Activated T-helper 17 cell treated with anti-CD3 and anti-CD28 coated beads, Interleukin-2, amount 50 U/mL, for 72 hours (primary cell): ENCODE measurements around the gene PIK3CB. TPM values are rescaled to one million over a fixed set of nuclear protein-coding genes. Genes with fewer than 3 reads are reported as not detected.

Experiments used
- ATAC-seq: fragments of 150-1000 bp; cut with Tn5 transposase; replicated peaks from 2 replicates; pipeline ENCODE4 v1.10.0; 2021; ENCODE audit warnings: mild to moderate bottlenecking, moderate library complexity
- H3K27ac Mint-ChIP-seq: one replicate; pipeline ENCODE4 v1.8.0; 2022; ENCODE audit warnings: mixed read lengths
- H3K27me3 Mint-ChIP-seq: one replicate; pipeline ENCODE4 v1.8.0; 2022; ENCODE audit warnings: mixed read lengths
- H3K36me3 Mint-ChIP-seq: one replicate; pipeline ENCODE4 v1.8.0; 2022; ENCODE audit warnings: low read depth, mild to moderate bottlenecking, mixed read lengths
- H3K4me1 Mint-ChIP-seq: one replicate; pipeline ENCODE4 v1.8.0; 2022; ENCODE audit warnings: mixed read lengths
- H3K4me3 Mint-ChIP-seq: one replicate; pipeline ENCODE4 v1.8.0; 2022; ENCODE audit warnings: mild to moderate bottlenecking, mixed read lengths
- H3K9me3 Mint-ChIP-seq: one replicate; pipeline ENCODE4 v1.8.0; 2022; ENCODE audit warnings: mixed read lengths
- total RNA-seq, 2 donors: library from RNA; stranded (reverse); gene quantifications; one replicate each; pipeline ENCODE4 v1.2.3, GENCODE V29; 2022

The PIK3CB gene
- total RNA-seq, 2 donors from 2014 or later: 17.2 to 20.3 TPM

DNA sequence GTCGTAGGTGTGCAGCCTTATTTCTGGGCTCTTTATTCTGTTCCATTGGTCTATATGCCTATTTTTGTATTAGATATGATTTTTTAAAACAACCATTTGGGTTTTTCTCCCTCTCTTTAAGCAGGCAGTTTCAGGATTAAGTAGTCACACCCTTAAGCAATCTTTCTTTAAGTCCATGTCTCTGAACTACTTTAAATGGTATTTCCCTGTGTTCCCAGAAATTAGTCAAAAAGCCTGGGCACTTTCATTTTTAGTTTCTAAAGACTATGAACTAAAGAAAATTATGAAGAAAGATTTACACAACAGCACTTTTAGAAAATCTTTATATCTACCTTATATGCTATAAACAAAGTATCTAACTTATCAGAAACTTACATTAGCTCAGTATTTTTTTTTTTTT is 115.9 kb downstream of the PIK3CB start:
- no peaks in the 10 kb centered on the region for H3K9me3 Mint-ChIP-seq
- no peak for ATAC-seq
- no peaks in the 10 kb centered on the region for H3K27me3 Mint-ChIP-seq
- H3K27ac Mint-ChIP-seq: peak overlapping the region; percentile 5
- H3K36me3 Mint-ChIP-seq: peaks cover 19% of the 10 kb centered on the region
- no peak overlapping the region for H3K4me3 Mint-ChIP-seq
- H3K4me1 Mint-ChIP-seq: peaks cover 10% of the 10 kb centered on the region

DNA sequence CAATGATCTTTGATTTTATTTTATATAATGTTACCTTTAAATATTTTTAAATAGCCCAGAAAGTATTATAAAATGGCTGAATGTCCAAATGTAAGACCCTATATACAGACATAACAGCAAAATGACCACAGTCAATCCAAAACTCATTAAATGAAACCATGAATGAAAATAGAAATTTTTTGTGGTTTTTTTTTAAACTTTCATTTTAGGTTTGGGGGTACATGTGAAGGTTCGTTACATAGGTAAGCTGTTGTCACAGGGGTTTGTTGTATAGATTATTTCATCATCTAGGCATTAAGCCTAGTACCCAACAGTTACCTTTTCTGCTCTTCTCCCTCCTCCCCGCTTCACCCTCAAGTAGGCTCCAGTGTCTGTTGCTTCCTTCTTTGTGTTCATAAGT is 117.4 kb downstream of the PIK3CB start:
- no peaks in the 10 kb centered on the region for H3K27me3 Mint-ChIP-seq
- no peak overlapping the region for H3K4me3 Mint-ChIP-seq
- H3K36me3 Mint-ChIP-seq: peaks cover 25% of the 10 kb centered on the region
- peaks cover 8% of the 10 kb centered on the region for H3K4me1 Mint-ChIP-seq
- no peaks in the 10 kb centered on the region for H3K9me3 Mint-ChIP-seq
- ATAC-seq: no peak
- no peak overlapping the region for H3K27ac Mint-ChIP-seq

DNA sequence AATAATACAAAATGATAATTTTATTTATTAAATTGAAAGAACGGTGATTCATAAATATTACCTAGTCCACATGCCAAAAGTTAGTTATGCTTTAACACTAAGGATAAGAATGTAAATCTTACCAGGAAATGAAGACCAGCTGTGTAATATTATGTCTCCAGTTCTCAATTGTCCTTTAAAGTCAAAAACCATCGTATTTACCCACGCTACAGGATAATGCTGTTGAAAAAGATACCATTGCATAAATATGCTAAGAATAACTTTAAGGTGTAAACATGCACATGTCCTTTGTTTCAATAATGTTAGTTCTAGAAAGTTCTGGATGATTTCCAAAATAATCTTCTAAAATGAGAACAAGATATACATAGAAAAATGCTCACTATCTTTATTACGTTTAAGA is 122.6 kb downstream of the PIK3CB start:
- H3K27ac Mint-ChIP-seq: no peak overlapping the region
- H3K36me3 Mint-ChIP-seq: peaks cover 44% of the 10 kb centered on the region
- H3K9me3 Mint-ChIP-seq: no peaks in the 10 kb centered on the region
- H3K27me3 Mint-ChIP-seq: no peaks in the 10 kb centered on the region
- no peak overlapping the region for H3K4me3 Mint-ChIP-seq
- no peaks in the 10 kb centered on the region for H3K4me1 Mint-ChIP-seq
- no peak for ATAC-seq

DNA sequence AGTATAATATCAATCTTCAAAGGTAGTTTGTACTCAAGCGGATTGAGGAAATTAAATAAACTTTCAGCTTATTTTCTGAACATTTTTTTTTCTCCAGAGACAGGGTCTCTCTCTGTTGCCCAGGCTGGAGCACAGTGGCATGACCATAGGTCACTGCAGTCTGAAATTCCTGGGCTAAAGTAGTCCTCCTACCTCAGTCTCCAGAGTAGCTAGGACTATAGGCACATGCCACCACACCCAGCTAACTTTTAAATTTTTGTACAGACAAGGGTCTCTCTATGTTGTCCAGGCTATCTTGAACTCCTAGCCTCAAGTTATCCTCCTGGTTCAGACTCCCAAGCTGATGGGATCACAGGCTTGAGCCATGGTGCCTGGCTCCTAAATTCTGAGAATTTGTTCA is 129.1 kb downstream of the PIK3CB start:
- H3K9me3 Mint-ChIP-seq: no peaks in the 10 kb centered on the region
- no peaks in the 10 kb centered on the region for H3K27me3 Mint-ChIP-seq
- H3K36me3 Mint-ChIP-seq: peaks cover 47% of the 10 kb centered on the region
- H3K4me1 Mint-ChIP-seq: no peaks in the 10 kb centered on the region
- no peak for ATAC-seq
- H3K4me3 Mint-ChIP-seq: no peak overlapping the region
- no peak overlapping the region for H3K27ac Mint-ChIP-seq

DNA sequence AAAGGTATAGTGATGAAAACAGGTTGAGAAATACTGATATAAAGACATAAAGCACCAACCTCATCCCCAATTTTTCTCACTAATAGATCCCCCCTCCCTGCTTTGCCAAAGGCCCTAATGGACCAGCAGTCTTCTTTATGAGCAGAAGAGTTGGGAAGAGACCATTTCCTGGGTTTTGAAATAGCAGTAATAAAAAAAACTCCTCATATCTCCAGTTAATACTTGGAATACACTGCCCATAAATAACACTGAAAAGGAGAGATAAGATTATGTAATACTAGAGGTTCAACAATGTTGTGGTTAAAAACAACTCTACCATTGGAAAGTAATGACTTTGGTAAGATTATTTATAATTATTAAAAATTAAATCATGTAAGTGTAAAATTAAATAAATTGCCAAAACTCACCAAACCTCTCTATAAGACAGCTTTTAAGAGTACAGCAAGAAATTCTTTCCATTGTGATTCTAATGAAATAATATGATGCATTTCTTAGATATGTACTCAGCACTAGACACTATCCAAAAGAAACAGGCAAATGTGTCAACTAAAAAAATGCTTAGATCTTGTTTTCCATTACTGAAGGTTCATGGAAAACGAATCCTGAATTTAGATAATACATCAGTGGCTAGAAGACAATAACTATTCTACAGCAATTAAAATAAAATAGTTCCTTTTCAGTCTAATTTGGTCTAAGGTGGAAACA is 137.9 kb downstream of the PIK3CB start:
- Mint-ChIP-seq H3K27me3 (no peaks in the 10 kb centered on the region), H3K4me1 (no peaks in the 10 kb centered on the region), H3K27ac (no peak overlapping the region), H3K9me3 (no peaks in the 10 kb centered on the region), H3K4me3 (no peak overlapping the region), H3K36me3 (peaks cover 35% of the 10 kb centered on the region)
- ATAC-seq: no peak

DNA sequence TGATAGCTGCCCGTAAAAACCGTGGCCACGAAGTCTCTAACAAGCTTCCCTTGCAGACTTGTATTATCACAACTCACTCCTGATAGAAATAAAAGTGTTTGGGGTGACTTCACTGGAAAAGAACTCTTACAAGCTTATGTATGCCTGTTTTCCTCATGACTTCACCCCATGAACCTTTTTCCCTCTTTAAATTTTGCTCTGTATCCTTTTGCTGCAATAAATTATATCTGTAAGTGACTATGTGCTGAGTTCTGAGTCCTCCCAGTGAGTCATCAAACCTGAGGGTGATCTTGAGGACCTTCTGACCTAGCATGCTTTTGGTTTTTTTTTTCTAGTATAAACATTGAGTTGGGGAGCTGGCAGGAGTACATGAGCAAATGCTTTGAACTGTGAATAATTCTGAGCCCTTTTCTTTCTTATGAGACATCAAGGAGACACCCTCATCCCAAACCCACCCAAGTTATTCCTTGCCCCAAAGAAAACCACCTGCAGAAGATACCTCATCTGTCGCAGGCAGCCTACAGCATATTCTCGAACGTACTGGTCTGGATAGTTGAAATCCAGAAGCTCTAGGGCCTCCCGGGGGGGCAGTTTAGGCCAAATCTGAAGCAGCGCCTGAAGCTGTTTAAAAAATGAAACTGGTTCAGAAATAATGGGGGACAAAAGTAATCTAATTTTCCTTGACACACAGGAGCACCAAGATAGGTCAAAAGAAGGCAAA is 140.3 kb downstream of the PIK3CB start:
- H3K4me3 Mint-ChIP-seq: no peak overlapping the region
- no peaks in the 10 kb centered on the region for H3K9me3 Mint-ChIP-seq
- H3K4me1 Mint-ChIP-seq: no peaks in the 10 kb centered on the region
- H3K36me3 Mint-ChIP-seq: peaks cover 45% of the 10 kb centered on the region
- H3K27me3 Mint-ChIP-seq: no peaks in the 10 kb centered on the region
- no peak overlapping the region for H3K27ac Mint-ChIP-seq
- ATAC-seq: no peak

DNA sequence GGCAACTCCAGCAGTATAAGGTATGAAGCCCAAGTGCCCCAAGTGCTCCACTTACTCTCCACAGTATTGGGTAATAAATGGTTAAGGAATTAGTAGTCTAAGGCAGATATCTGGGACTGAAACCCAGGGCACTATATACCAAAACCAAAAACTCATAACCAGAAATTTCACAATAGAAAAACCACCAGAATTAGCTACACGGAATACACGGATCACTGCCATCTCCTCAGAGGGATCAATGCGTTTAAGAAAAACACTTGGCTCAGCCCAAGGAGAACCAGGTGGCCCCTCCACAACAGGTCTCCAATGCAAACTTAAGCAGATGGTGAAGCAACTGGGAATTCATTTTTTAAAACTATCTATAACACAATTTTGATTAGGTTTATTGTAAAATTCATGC is 142.6 kb downstream of the PIK3CB start:
- no peak for ATAC-seq
- H3K4me1 Mint-ChIP-seq: no peaks in the 10 kb centered on the region
- H3K9me3 Mint-ChIP-seq: no peaks in the 10 kb centered on the region
- H3K36me3 Mint-ChIP-seq: peaks cover 55% of the 10 kb centered on the region
- H3K27ac Mint-ChIP-seq: no peak overlapping the region
- H3K4me3 Mint-ChIP-seq: no peak overlapping the region
- no peaks in the 10 kb centered on the region for H3K27me3 Mint-ChIP-seq

DNA sequence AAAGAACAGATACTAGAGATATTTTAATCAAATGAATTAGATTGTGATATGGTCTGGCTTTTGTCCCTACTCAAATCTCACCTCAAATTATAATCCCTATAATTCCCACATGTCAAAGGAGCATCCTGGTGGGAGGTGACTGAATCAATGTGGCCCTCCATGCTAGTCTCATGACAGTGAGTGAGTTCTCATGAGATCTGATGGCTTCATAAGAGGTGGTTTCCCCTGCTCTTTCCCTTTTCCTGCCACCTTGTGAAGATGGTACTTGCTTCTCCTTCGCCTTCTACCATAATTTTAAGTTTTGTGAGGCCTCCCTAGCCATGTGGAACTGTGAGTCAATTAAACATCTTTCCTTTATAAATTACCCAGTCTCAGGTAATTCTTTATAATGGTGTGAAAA is 143.4 kb downstream of the PIK3CB start:
- H3K36me3 Mint-ChIP-seq: peaks cover 59% of the 10 kb centered on the region
- H3K27me3 Mint-ChIP-seq: no peaks in the 10 kb centered on the region
- H3K4me3 Mint-ChIP-seq: no peak overlapping the region
- no peaks in the 10 kb centered on the region for H3K4me1 Mint-ChIP-seq
- no peak overlapping the region for H3K27ac Mint-ChIP-seq
- H3K9me3 Mint-ChIP-seq: no peaks in the 10 kb centered on the region
- ATAC-seq: no peak

DNA sequence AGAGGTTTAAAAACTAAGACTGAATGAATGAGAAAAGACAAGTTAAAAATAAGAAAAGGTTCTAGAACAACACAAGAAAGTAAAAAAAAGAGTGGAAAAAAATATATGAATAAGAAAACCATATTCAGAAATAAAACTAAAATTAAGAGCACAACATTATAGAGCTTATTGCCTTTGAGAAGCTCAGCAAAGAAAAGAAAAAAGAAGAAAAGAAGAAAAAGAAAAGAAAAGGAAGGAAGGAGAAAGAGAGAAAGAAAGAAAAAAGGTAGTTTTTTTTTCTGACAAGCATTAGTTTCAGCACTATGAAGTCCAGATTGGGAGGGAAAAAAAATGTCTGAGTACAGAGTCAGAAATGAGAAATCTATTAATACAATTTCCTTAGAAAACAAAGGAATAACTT is 144.7 kb downstream of the PIK3CB start:
- Mint-ChIP-seq H3K4me1 (no peaks in the 10 kb centered on the region), H3K27me3 (no peaks in the 10 kb centered on the region), H3K36me3 (peaks cover 57% of the 10 kb centered on the region), H3K4me3 (no peak overlapping the region), H3K27ac (peak overlapping the region; percentile 25), H3K9me3 (no peaks in the 10 kb centered on the region)
- no peak for ATAC-seq

DNA sequence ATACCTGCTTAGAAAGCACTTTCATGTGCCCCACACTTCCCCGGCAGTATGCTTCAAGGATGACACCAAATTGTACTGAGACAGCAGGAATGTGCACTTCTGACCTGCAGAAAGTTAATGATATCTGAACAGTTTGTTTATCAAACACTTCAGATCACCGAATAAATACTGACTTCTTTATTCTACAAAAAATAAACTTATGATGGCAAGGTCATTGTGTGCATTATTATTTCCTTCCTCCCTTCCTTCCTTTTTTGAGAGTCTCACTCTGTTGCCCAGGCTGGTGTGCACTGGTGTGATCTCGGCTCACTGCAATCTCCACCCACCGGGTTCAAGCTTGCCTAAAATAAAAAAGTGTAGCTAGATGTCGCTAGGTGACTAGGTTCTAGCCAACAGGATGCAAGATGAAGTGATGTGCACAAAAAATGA is 145.8 kb downstream of the PIK3CB start:
- Mint-ChIP-seq H3K27ac (no peak overlapping the region), H3K27me3 (no peaks in the 10 kb centered on the region), H3K4me3 (no peak overlapping the region), H3K4me1 (no peaks in the 10 kb centered on the region), H3K9me3 (no peaks in the 10 kb centered on the region), H3K36me3 (peaks cover 54% of the 10 kb centered on the region)
- ATAC-seq: no peak

DNA sequence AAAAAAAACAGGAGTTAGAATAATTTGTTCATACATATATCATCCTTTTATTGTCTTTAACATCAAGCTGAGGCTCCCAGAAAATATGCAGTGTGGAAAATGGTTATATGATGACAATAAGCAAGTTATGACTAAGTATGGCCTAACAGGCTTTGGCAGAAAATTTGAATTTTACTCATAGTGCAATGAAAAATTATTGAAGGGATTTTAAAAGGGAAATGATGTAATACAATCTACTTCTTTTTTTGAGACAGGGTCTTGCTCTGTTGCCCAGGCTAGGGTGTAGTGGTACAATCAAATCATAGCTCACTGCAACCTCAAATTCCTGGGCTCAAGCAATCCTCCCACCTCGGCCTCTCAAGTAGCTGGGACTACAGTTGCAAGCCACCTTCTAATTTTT is 147.5 kb downstream of the PIK3CB start:
- Mint-ChIP-seq H3K36me3 (peaks cover 59% of the 10 kb centered on the region), H3K4me1 (no peaks in the 10 kb centered on the region), H3K4me3 (peak overlapping the region; percentile 28), H3K9me3 (no peaks in the 10 kb centered on the region), H3K27ac (peak overlapping the region; percentile 90), H3K27me3 (no peaks in the 10 kb centered on the region)
- peak; percentile 84 for ATAC-seq

DNA sequence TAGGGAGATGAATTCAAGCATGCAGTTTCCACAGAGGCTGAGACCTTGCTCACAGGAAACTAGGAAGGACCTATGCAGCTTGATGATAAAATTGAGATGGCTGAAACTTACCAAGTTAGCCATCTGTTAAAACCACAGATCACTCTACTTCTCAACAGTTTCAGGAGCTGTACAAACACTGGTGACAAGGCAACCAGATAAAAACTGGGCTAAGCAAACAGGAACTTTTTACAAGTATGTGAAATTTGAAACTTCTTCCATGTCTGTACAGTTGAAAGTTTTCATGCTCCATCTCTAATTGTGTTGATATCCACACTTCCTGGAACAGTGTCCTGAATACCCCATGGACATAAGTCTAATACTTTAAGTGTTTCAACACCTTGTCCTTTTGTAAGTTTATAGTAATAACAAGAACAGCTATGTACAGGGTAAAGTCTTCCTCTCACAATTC is 147.9 kb downstream of the PIK3CB start:
- Mint-ChIP-seq H3K27ac (peak overlapping the region; percentile 90), H3K4me3 (peak overlapping the region; percentile 28), H3K4me1 (no peaks in the 10 kb centered on the region), H3K36me3 (peaks cover 63% of the 10 kb centered on the region), H3K27me3 (no peaks in the 10 kb centered on the region), H3K9me3 (no peaks in the 10 kb centered on the region)
- peak; percentile 89 for ATAC-seq

DNA sequence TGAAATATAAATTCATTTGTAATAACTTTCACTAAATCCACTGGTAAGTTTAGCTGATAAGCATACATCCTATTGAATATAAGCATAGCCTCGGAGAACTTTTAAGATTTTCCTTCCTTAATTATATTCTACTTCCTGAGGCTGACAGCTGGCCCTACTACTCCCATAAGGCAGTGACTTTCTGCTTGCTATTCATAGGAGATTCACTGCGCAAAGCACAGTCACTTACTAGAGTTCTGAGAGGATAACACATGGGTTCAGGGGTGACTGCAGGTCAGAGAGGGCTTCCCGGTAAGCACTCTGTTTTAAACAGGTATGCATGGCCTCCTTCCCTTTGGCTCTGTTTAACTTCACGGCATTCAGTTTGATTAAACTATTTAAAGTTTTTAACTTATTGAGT is 150.3 kb downstream of the PIK3CB start:
- Mint-ChIP-seq H3K27me3 (no peaks in the 10 kb centered on the region), H3K4me3 (no peak overlapping the region), H3K9me3 (no peaks in the 10 kb centered on the region), H3K4me1 (no peaks in the 10 kb centered on the region), H3K36me3 (peaks cover 59% of the 10 kb centered on the region), H3K27ac (no peak overlapping the region)
- ATAC-seq: no peak

DNA sequence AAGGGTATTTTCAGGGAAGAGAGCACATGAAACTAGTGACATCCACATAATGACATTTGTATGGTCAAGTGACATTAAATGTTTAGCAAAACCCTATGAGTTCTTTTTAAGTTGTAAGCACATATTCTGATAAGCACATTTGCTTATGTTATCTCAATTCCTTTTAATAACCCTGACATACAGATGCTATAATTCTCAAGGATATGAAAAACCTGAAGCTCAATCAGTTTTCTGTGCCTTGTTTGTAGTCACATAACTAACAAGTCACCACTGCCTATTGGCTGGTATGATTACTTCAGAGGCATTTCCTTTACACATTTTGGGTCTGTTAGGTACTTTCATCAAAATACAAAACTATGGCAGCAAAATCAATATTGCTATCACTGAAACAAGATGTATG is 152.1 kb downstream of the PIK3CB start:
- Mint-ChIP-seq H3K9me3 (no peaks in the 10 kb centered on the region), H3K27ac (no peak overlapping the region), H3K27me3 (no peaks in the 10 kb centered on the region), H3K4me1 (no peaks in the 10 kb centered on the region), H3K4me3 (no peak overlapping the region), H3K36me3 (peaks cover 54% of the 10 kb centered on the region)
- ATAC-seq: no peak

DNA sequence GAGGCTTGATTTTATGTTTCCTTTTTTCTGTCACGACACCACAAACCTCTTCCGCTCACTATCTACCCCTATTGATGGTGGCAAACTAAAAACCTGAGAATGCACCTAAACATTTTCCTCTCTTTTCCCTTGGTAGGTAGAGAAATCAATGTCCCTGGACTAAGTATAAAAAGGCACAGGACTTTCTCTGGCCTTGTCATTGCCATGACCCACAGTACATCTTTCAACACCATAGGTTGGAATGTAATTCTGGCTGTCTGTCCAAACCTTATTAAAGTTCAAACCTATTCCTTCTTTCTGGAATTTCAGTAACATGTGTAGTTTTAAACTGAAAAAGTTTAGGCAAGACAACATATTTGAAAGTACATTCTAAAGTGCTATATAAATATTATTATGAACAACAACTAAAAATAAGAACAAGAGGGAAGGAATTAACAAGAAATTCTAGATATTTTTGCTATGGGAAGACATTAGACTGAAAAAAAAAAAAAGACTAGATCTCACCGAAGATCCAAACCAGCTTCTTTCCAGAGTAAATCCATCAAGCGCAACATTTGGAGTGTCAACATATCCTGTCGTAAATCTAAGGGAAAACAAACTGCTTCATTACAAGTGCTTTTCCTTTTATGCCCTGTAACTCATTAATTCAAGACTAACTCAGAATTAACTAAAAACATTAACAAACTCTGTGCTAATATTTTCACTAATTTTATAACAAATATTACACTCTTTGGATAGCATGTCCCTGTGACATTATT is 153.1 kb downstream of the PIK3CB start:
- ATAC-seq: no peak
- no peak overlapping the region for H3K27ac Mint-ChIP-seq
- H3K4me3 Mint-ChIP-seq: no peak overlapping the region
- H3K27me3 Mint-ChIP-seq: no peaks in the 10 kb centered on the region
- no peaks in the 10 kb centered on the region for H3K4me1 Mint-ChIP-seq
- H3K36me3 Mint-ChIP-seq: peaks cover 54% of the 10 kb centered on the region
- H3K9me3 Mint-ChIP-seq: no peaks in the 10 kb centered on the region
